ENCODE data around the gene NOS1.
"Not testable (repeated sequence)": the region's sequence is repeated elsewhere in the genome, so short reads cannot be mapped to it uniquely, and the experiment has no call there.

DNA sequence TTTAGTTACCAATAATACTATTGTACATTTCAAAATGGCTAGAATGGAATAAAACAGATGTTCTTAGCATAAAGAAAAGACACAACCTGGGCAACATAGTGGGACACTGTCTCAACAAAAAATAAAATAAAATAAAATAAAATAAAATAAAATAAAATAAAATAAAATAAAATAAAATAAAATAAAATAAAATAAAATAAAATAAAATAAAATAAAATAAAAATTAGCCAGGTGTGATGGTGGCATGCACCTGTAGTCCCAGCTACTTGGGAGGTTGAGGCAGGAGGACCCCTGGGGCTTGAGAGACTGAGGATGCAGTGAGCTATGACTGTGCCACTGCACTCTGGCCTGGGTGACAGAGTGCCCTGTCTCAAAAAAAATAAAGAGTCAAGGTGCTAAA, 37.1 kb upstream of the NOS1 start:
- TF ChIP-seq CTCF (IDR thresholded peaks at IDR 0.05); ZFX (IDR thresholded peaks at IDR 0.05; ENCODE audit: borderline replicate concordance): not testable (repeated sequence)

Measured in 22Rv1 (cell line).